GM19240 (cell line): ENCODE measurements around the gene DMXL2.

Experiments used
- DNase-seq: peaks from one replicate; pipeline ENCODE4 v3.0.0; 2011; ENCODE audit warnings: low spot score; ENCODE audit not compliant: insufficient read length

Gene DMXL2

DNA sequence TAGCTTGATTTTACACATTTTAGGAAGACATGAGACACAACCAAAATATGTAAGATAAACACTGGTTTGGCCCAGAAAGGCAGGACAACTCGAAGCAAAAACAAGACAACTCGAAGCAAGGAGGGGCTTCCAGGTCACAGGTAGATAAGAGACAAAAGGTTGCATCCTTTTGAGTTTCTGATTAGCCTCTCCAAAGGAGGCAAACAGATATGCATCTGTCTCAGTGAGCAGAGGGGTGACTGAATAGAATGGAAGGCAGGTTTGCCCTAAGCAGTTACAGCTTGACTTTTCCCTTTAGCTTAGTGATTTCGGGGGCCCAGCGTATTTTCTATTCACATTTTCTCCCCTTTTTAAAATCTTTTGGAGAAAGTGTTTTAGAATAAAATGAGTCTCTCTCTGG, 206.4 kb downstream of the DMXL2 start:
- no peak for DNase-seq

GRCh38 chr15:51414256-51414860, 208.2 kb downstream of the DMXL2 start:
- no peak for DNase-seq

- DNase-seq, result no peak
Observed at GRCh38 chr15:51405693-51406523, 216.7 kb downstream of the DMXL2 start.

DNA sequence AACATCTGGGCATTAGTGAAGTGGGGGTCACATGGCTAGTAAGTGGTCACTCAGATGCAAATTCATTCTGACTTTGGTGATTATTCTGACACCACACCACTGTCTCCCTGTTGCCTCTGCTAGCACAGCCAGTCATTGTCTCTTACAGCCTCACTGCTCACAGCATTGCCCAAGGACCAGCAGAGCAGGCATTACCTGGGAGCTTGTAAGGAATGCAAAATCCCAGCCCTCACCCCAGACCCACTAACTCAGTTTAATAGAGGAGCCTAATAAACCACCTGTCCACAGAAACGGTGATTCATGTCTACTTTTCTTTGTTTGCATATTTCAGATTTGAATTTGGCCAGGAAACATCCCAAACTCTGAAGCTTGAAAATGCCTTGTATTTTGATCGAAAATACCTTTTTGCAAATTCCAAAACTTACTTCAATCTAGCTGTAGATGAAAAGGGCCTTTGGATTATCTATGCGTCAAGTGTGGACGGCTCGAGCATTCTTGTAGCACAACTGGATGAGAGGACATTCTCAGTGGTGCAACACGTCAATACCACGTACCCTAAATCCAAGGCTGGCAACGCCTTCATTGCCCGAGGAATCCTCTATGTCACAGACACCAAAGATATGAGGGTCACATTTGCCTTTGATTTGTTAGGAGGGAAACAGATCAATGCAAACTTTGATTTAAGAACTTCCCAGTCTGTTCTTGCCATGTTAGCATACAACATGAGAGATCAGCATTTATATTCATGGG, 218.4 kb downstream of the DMXL2 start:
- no peak for DNase-seq

DNA sequence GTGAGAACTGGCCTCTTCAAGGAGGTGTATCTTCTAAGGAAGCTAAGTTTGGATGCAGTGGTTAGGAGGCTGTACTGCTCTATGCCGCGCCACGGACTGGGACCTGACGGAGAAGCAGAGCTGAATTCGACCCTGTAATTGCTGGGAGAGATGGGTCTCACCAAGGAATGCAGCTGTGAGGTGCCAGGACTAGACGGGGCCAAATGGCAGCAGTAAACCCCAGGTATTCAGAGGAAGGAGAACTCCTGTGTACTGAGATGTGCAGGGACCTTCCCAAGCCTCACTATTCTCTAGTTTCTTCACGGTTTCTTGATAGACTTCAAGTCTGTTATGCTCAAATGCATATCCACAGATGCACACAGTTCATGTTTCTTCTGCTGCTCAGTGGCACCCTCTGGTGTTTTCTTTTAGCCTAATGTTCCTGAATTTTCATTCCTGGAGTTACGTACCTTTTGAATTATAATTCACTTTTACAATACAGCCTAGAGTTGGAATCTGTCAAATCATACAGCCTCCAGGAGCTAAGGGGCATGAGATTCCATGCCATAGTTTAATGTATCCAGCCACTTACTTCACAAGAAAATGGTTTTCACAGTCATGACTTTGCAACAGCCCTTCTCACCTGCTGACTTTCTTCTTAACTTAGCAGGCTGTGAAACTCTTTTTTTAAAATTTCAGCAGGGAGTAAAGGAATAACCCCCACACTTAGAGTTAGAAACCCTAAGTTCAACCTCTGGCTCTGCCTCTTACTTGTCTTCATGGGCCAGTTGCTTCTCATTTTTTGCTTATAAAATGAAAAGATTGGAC, 219.3 kb downstream of the DMXL2 start:
- DNase-seq, result no peak

GRCh38 chr15:51401872-51402517, 220.6 kb downstream of the DMXL2 start:
- peak; percentile 23 for DNase-seq

- DNase-seq, result no peak
Observed at GRCh38 chr15:51401051-51401780, 221.4 kb downstream of the DMXL2 start.

- no peak for DNase-seq
Observed at GRCh38 chr15:51398626-51399025, 223.9 kb downstream of the DMXL2 start.
